Measurements from ENCODE around the gene DMWD.

DNA sequence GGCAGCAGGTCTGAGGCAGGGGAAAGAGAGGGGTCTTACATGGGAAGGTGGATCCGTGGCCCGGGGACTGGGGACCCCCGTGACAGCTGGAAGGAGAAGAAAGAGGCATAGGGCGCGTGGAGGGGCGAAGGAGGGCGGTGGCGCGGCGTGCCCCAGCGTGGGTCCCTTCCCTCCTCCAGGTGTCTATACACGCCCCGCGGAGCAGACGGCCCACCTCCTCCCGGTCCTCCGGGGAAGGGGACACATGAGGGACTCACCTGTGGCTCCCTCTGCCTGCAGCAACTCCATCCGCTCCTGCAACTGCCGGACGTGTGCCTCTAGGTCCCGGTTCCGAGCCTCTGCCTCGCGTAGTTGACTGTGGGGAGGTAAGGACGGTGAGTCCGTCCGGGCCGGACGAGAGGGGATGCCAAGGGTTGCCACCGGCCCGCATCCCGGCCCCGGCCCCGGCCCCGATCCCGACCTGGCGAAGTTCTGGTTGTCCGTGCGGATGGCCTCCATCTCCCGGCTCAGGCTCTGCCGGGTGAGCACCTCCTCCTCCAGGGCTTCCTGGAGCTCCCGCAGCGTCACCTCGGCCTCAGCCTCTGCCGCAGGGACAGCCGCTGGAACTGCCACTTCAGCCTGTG lies 21.2 kb downstream of the DMWD start:
- TF ChIP-seq, protein P1, sequence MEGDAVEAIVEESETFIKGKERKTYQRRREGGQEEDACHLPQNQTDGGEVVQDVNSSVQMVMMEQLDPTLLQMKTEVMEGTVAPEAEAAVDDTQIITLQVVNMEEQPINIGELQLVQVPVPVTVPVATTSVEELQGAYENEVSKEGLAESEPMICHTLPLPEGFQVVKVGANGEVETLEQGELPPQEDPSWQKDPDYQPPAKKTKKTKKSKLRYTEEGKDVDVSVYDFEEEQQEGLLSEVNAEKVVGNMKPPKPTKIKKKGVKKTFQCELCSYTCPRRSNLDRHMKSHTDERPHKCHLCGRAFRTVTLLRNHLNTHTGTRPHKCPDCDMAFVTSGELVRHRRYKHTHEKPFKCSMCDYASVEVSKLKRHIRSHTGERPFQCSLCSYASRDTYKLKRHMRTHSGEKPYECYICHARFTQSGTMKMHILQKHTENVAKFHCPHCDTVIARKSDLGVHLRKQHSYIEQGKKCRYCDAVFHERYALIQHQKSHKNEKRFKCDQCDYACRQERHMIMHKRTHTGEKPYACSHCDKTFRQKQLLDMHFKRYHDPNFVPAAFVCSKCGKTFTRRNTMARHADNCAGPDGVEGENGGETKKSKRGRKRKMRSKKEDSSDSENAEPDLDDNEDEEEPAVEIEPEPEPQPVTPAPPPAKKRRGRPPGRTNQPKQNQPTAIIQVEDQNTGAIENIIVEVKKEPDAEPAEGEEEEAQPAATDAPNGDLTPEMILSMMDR (IDR thresholded peaks at IDR 0.05) = no peak
- TF ChIP-seq POLR2A (IDR thresholded peaks at IDR 0.05) = no peak
